SKM-1 (cell line): ENCODE results near the gene PDE1A.
A peak's percentile ranks its signal among the peaks of the same experiment; 100 is the strongest.

Experiments used
- DNase-seq: peaks from one replicate; lab custom pipeline; 2025; ENCODE audit not compliant: unreplicated experiment; lab: John Stamatoyannopoulos, UW

Gene PDE1A

DNA sequence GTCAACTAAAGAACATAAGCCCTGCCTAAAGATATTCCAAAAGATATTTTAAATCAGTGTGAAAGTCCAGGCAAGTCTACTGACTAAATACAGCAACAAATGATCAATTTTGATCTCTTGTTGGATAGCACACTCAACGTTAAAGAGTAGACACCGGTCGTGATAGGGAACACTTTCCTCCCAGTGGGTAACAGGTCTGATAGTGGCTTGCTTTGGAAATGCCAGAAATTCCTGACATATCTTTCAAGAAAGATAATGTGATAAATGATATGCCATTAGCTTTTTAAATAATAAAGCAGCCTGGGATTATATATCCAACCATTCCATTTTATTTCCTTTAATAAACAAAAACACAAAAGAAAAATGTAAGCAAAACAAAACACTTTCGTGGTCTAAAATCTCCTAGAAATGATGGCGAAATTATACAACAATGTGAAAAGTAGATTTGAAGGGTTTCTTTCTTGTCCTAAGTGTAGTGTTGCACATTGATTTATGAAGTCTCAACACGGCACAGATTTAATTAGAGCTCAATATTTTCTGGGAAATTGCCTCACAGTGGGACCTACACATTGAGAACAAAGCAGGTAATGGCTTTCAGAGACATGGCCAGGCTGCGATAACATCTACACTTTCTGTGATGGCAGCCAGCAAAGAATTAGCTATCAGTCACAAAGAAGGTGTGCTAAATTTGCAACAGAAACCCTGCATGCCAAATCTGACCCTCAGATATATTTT lies 282.6 kb downstream of the PDE1A start:
- no peak for DNase-seq

DNA sequence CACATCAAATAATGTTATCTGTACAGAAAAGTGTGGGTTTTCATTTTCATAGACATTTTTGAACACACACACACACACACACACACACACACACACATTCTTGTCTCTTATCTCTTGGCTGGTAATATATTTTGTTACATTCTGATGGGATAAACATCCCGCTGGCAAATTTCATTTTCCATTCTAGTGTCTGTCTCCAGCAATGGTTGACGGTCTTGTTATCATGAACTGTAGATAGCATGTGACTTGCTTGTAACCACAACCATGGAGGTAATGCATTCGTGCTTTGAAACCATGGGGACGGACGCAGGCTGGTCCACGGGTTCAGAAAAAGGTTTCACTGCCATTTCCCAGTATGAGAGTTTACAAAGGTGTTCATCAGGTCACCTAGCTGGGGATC lies 284.8 kb downstream of the PDE1A start:
- no peak for DNase-seq

DNA sequence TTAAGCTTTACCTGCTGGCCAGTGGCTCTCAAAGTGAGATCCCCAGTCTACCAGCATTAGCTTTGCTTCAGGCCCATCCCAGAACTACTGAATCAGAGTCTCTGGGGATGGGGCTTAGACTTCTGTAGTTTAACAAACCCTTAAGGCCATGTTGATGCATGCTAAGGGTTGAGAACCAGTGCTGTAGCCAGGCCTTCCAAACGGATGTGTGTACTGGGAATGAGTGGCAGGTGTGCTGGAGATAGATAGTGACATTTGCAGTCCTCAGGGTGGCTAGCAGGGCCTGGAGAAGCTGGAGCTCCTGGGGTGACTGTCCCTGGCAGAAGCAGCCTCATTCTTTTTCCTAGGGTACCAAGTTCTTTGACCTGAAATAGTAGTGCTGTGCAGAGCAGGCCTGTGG lies 292.6 kb downstream of the PDE1A start:
- no peak for DNase-seq

DNA sequence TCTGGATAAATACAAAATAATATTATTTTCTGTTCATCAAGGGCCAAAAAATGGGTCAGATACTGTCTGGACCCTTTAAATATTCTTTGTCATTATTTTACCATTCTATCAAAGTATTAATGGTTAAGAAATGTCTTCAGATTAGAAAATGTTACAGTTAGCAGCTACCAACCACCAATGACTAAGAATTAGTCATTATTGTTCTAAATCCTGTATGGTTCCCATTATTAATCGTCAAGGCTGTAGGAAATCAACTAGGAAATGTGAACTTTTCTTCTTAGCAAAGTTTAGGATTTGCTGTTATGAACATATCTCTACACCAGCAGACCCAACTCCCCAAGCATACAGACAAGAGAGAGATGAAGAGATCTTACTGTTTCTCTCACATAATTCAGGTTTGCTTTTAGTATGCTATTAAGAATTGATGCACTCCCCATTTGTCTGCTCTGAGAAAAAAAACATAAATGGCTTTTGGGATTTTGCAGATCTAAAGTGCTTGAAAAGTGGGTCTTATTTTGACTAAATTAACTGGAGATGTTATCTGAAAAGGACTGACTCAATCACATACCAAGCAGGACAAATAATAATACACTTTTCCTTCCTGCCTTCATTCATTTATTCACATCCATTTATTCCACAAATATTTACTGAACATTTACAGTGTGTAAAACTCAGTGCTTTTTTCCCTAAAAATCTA lies 293.5 kb downstream of the PDE1A start:
- DNase-seq: no peak

DNA sequence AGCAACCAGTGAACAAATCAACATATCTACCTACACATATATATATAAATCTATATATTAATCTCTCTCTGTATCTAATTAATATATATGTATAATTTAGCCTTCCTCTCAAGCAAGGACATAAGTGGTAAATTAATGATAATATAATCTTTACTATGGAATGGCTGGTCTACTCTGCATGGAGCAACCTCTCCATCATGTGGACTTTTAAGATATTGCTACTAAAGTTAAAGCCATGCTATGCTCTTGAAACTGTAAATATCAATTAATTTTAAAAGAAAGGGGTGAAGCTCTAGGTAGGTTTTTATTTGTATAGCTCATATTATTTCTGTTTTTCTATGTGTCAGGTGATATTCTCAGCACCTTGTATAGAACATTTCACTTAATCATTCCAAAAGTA lies 294.2 kb downstream of the PDE1A start:
- DNase-seq: no peak

DNA sequence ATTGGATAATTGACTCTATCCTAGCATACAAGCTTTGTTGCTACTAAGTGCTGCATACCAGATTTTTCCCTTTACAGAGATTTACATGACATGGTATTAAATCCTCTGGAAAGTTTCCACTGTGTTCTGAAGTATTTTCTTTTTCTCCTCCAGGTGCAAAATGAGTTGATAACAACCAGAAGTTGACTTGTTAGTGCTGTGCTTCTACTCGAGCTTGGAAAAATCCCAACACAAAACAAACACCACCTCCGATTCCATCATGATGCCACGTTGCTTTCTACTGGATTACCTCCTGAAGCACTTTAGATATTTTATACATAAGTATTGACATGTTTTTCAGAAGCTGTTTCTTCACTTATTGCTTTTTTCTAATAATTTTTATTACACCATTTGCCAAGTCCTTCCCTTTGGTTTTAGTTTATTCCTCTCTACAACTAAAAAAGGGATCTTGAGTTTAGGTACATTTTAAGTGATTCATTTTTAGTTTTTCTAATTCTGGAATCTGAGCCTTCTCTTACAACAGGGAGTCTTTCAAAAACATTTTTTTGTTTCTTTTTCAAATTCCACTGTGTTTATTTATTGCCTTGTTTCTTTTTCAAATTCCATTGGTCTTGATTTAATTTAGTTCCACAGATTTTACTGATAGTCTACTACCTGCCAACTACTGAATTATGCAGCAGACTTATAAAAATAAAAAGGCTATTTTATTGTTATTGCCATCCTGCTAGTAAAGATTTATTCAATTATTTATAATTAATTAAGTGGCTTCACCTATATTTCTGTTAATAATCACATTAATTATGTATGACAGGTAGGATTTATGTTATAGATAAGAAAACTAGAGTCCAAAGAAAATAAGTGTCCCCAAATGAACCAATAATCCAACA lies 297.8 kb downstream of the PDE1A start:
- DNase-seq: no peak

DNA sequence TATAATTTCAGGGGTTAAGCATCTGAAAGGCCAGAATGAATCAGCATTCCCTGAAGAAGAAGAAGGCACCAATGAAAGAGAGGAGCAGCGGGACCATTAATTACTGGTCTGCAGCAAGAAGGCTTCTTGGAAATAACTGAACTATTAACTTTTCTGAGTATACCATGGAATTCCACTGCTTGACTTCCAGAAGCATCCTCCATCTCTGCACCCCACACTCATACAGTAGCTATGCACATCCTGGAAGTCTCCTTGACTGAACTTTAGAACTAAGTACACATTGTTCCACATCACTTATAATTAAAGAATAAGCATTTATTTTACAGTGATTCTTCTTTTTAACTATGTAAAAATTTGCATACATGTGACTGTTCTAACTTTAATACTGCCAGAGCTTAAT lies 309.6 kb downstream of the PDE1A start:
- DNase-seq: no peak

DNA sequence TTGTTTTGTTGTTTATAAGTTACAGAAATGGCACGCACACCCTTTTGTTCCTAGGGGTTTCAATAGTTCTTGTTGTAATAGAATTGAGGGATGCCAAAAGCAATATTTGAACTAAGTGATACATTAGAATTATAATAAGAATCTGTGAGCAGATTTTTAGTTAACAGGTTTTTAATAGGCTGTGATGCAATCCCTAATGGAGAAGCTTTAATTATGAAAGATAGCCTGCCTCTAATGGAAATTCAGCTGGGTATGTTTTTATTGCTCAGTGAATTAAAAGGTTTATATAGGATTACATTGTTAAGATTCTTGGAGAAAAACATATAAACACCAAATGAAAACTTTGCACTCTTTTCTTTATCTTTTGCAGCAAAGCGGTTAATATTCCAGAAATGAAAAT lies 310.1 kb downstream of the PDE1A start:
- DNase-seq: no peak

DNA sequence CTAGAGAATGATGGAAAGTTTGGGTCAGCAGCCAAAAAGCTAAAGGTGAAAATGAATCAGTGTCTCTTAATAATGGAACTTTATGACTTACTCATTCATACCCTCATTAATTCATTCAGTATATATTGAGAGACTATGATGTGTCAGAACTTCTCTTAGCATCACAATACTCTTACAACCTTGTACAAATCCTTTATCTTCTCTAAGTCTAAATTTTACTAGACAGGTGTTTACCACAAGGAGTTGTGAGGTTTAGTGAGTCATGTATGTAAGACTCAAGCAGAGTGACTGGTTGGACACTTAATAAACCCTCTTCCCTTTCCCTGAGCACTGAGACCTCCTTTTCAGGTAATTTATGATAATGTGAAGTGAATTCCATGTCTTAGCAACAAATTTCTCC lies 311.6 kb downstream of the PDE1A start:
- DNase-seq: no peak

DNA sequence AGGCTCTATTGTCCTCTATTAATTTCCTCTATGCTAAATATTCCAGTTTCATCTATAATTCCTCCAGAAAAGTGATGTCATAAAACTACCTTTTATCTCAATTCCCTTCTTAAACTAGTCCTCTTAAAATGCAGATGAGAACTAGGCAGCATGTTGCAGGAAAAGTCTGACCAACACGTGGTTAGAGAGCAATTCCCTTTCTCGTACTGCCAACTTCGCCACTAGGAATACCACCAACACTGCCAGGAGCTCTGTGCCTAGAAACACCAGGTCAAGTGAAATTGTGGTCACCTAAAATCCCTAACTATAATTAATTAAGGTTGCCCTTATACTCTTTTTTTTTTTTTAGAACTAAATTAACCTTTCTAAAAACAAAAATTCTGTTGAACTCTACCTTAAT lies 313.5 kb downstream of the PDE1A start:
- no peak for DNase-seq

DNA sequence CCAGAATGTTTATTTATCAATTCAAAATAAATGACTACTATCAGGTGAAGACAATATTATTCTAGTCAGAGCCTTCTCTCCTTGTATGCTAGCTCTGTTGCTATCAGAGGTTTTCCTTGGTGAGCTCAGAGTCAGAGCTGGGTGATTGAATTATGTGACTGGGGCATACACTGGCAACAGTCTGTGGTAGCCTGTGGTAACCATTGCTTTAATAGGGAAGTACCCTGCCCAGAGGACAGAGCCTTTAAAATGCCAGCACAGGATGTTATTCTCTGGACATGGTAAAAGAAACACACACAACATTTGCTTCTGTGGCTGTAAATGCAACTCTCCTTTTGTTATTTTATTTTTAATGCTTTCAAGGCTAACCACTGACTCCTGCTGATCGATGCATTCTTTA lies 316.5 kb downstream of the PDE1A start:
- no peak for DNase-seq

DNA sequence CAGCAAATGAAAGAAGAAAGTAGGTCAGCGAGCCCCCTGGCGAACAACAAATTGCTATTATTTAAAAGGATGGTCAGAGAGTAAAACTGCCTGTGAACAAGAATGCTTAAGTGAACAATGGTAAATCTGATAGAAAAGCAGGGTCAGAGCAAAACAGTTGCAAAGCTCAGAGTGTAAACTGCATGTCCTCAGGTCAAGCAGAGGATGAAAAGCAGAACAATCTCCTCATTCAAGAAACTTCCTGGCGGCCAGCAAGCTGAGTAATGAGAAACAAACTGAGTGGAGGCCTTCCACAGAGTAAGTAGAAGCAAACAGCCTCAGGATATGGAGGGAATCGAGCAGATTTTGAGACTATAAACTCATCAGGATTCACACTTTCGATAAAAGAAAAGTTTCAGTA lies 323.3 kb downstream of the PDE1A start:
- DNase-seq: no peak

DNA sequence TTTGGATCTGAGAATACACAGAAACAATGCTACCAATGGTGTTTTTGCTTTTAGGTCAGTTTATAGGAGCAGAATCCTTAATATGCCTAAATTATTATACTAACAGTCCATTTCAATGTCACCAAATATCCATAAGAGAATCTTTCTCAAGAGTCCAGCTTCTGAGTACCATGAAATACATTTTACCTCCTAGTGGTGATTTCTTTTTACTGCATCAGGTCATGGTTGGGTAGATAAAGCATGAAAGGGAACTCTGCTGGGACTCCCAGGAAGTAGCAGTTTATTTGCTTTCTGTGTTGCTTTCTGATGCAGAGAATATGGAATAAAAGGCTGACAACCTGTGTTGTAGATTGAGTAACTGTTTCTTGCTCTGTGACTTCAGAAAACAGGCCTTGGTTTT lies 325.6 kb downstream of the PDE1A start:
- peak; percentile 26 for DNase-seq

DNA sequence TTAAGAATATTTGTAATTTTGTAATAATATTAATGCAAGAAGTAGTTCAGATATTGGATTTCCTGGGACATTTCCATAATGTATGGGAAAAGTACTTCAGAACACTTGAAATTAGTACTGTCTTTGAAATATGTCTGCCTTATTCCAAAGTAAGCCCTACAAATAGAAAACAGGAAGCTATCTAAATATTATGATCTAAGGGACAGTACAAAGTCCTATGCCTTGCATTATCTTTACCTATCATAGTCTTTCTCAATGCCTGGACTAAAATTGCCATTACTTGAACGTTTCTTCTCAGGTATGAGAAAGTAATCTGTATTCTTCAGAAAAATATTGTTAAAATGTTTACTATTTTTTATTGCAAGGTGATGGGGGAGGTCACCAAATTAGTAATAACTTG lies 328.2 kb downstream of the PDE1A start:
- DNase-seq: no peak

DNA sequence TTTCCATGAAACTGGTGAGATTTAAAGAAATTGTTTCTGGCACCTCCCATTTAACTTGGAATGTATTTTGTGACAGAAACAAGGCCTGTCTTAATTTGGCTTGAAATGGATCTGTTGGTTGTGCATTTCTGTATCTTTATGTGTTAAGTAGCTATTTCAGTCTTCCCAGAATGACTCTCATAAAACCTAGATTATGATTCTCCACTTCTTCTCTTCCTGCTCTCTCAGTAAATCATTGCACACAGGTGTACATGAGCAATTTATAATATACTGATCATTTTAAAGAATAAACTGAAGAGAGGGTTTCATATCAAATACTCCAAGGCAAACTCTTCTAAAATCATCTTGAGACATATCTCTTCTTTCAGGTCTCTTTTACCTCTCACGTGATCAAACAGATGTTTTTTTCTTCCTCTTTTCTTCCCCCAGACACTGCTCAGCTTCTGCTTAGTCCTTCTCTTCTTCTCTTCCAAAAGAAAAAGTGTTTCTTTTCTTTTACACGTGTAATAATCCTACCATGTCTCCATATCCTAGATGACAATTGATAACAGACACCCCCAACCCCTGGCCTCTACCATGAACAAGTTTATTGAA lies 329.2 kb downstream of the PDE1A start:
- no peak for DNase-seq

DNA sequence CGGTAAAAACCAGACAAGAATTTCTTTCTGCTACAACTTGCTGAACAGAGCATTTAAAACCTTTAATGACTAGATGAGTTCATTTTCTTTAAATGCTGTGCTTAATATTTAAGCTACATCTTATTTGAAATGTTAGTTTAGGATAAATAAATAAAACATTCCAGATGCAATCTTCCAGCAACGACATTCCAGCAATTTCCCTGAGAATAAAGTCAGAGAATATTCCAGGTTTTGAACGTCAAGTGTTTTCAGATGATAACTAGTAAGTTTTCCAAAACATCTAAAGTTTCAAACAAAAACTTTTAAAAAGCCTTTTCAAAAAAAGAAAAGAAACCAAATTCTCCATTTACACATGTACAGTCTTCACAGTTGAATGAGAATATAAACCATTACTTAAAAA lies 336.4 kb downstream of the PDE1A start:
- DNase-seq: no peak
